ENCODE data around the gene TTC9B.
"Not testable (repeated sequence)": the region's sequence is repeated elsewhere in the genome, so short reads cannot be mapped to it uniquely, and the experiment has no call there.

Gene TTC9B

DNA sequence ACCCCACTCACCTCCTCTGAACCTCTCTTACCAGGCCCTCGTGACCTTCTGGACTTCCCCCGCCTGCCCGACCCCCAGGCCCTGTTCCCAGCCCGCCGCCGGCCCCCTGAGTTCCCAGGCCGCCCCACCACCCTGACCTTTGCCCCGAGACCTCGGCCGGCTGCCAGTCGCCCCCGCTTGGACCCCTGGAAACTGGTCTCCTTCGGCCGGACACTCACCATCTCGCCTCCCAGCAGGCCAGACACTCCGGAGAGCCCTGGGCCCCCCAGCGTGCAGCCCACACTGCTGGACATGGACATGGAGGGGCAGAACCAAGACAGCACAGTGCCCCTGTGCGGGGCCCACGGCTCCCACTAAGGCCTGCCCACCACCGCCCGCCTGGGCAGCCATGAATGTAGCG, 3.2 kb downstream of the TTC9B start:
- no peak for DNase-seq (ENCODE audit: low spot score)

DNA sequence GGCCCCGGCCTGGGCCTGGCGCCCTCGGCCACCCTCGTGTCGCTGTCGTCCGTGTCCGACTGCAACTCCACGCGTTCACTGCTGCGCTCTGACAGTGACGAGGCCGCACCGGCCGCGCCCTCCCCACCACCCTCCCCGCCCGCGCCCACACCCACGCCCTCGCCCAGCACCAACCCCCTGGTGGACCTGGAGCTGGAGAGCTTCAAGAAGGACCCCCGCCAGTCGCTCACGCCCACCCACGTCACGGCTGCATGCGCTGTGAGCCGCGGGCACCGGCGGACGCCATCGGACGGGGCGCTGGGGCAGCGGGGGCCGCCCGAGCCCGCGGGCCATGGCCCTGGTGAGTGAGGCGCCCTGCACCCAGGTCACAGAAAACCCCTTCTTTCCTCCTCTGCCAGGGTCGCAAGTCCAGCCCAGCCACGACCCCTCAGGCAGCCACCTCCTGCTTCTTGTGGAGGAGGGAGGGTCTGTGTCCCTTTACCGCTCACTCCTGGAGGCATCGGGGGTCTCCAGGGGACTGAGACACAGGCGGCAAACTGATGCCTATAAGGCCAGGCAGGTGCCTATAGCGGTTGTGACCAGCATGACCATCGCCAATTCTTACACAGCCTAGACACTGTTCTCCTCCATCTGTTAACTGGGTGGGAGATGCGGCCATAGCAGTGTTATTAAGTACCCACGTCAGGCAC, 4.2 kb downstream of the TTC9B start:
- no peak for DNase-seq (ENCODE audit: low spot score)

DNA sequence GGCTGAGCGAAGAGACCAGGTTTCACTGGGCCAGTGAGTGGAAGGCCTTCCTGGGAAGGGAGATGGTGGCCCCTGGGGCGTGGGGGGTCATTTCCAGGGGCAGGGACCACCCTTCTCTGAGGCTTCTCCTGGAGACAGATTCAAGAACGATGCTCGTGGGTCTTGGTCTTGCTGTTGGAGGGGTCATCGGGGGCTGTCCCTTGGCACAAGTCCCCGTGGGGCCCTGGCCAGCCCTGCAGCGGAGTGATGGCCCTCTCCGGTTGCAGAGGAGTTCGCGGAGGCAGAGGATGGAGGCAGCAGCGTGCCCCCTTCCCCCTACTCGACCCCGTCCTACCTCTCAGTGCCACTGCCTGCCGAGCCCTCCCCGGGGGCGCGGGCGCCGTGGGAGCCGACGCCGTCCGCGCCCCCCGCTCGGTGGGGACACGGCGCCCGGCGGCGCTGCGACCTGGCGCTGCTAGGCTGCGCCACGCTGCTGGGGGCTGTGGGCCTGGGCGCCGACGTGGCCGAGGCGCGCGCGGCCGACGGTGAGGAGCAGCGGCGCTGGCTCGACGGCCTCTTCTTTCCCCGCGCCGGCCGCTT, 4.8 kb downstream of the TTC9B start:
- no peak for DNase-seq (ENCODE audit: low spot score)

DNA sequence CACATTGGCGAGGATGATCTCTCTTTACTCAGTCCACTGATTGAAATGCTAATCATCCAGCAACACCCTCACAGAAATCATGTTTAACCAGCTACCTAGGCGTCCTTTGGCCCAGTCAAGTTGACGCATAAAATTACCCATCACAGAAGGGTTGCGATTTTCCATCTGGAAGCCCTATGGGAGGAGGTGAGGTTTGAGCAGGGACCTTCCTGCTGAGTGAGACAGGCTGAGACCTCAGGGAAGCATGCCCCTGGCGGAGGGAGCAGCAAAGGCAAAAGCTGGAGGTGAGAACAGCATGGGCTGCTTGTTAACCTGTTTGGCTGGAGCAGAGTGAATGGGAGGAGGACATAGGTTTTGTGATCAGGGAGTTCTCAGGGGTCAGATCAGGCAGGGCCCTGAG, 7.3 kb downstream of the TTC9B start:
- DNase-seq (ENCODE audit: low spot score): no peak

DNA sequence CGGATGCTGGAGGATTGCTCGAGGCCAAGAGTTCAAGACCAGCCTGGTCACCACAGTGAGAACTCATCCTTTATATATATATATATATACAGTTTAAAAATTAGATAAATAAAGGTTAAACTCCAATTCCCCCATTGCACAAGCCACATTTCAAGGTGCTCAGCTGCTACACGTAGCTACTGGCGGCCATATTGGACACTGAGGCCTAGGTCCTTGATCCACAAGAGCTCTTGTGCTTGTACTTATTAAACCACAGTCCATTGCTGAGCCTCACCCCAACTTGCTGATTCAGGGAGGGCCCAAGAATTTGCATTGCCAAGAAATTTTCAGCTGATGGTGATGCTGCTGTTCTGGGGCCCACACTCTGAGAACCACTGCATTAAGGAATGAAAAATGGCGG, 9.6 kb downstream of the TTC9B start:
- no peak for DNase-seq (ENCODE audit: low spot score)

DNA sequence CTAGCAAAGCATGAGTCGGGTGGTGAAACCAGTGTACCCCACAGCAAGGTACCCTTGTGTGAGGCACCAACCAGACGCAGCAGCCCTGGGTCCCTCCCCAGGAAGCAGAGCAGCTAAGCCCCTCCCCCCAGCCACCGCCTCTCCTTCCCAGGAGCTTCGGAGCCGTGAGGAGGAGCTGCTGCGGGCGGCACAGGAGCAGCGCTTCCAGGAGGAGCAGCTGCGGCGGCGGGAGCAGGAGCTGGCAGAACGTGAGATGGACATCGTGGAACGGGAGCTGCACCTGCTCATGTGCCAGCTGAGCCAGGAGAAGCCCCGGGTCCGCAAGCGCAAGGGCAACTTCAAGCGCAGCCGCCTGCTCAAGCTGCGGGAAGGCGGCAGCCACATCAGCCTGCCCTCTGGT, 12.4 kb downstream of the TTC9B start:
- no peak for DNase-seq (ENCODE audit: low spot score)

DNA sequence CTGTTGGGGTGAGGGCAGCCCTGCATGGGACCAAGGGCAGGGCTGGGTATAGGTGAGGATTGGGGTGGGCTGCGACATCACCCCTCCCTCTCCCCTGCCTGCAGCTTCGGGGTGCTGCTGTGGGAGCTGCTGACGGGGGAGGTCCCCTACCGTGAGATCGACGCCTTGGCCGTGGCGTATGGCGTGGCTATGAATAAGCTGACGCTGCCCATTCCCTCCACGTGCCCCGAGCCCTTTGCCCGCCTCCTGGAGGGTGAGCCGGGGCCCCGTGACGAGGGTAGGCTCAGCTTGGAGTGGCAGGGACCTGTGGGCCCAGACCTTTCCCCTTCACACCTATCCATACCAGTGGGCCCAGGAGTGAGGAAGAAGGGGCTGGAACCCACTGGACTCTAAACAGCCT, 13.8 kb downstream of the TTC9B start:
- DNase-seq (ENCODE audit: low spot score): no peak

DNA sequence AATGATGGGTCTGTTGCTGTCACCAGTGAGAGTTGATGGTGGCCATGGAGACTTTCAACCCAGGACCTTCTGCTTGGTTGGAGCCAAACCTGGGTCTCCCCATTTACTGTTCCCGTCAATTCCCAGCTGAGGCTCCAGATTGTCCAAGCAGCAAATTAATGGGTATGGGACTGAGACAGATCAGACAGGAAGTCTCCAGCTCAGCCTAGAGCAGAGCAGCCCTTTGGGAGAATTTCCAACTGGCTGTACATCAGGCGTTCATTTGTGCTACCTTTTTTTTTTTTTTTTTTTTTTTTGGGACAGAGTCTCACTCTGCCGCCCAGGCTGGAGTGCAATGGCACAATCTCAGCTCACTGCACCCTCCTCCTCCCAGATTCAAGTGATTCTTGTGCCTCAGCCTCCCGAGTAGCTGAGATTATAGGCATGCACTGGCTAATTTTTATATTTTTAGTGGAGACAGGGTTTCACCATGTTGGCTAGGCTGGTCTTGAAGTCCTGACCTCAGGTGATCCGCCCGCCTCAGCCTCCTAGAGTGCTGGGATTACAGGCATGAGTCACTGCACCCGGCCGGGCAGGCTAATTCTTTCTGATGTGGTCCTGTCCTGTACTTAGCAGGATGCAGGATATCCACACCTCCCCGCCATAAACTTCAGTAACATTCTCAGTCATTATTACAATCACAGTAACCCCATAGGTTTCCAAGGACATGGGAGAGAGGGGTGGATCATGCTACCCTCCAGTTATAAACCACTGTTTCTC, 17.7 kb downstream of the TTC9B start:
- no peak for DNase-seq (ENCODE audit: low spot score)

DNA sequence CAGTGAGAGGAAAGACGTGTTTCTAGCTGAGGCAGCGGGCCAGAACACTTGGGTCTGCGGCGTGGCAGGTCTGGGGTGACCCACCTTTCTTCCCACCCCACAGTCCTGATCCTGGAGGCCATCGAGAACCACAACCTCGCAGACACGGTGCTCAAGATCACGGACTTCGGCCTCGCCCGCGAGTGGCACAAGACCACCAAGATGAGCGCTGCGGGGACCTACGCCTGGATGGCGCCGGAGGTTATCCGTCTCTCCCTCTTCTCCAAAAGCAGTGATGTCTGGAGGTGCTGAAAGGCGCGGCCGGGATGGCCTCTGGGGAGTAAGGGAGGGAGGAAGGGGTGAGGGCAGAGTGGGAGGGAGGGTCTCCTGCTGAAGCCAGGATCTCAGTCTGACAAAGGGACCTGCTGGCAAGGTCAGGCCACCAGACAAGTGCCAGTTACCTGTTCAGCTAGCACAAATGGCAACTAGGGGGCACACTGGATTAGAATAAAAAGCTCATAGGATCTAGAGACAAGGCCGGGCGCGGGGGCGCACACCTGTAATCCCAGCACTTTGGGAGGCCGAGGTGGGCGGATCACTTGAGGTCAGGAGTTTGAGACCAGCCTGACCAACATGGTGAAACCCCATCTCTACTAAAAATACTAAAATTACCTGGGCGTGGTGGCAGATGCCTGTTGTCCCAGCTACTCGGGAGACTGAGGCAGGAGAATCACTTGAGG, 19.8 kb downstream of the TTC9B start:
- DNase-seq (ENCODE audit: low spot score): no peak

DNA sequence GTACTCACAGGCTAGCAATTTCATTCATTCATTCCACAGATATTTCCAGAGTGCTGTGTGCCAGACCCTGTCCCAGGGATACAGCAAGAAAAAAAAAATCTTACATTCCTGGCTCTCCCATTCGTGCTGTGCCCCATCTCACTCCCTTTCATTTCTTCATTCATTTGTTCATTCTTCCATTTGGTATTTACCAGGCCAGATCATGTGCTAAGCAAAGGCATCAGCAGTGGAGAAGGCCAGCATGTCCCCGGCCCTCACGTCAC, 24.7 kb downstream of the TTC9B start:
- no peak for DNase-seq (ENCODE audit: low spot score)

DNA sequence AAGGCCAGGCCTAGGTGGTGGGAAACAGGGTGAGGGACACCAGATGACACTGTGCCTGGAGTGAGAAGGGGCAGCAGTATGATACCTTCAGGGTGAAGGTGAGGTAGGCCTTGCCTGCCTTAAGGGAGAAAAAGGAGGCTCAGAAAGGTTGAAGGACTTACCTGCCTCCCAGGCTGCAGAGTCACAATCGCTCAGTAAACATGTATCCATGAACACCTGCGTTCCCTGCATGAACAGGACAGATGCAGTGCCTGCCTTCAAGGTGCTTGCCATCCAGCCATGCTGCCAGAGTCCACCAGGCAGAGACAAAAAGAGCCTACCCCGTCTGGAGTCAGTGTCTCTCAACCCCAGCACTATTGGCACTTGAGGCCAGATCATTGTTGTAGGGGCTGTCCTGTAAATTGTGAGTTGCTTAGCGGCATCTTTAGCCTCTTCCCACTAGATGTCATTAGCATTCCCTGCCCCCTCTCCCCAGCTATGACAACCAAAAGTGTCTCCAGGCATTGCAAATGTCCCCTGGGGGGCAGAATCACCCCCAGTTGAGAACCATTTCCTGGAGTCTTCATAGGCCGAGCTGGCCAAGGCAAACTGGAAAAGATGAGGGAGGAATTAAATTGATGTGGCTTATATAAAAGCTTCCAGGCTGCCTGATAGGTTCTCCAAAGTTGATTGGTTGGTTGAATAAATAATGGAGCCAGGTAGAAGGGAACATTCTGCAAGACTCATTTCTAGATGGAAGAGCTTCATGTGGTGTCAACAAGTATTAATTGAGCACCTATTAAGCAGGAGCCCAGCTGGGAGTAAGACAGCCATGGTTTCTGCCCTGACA, 25.2 kb downstream of the TTC9B start:
- no peak for DNase-seq (ENCODE audit: low spot score)

DNA sequence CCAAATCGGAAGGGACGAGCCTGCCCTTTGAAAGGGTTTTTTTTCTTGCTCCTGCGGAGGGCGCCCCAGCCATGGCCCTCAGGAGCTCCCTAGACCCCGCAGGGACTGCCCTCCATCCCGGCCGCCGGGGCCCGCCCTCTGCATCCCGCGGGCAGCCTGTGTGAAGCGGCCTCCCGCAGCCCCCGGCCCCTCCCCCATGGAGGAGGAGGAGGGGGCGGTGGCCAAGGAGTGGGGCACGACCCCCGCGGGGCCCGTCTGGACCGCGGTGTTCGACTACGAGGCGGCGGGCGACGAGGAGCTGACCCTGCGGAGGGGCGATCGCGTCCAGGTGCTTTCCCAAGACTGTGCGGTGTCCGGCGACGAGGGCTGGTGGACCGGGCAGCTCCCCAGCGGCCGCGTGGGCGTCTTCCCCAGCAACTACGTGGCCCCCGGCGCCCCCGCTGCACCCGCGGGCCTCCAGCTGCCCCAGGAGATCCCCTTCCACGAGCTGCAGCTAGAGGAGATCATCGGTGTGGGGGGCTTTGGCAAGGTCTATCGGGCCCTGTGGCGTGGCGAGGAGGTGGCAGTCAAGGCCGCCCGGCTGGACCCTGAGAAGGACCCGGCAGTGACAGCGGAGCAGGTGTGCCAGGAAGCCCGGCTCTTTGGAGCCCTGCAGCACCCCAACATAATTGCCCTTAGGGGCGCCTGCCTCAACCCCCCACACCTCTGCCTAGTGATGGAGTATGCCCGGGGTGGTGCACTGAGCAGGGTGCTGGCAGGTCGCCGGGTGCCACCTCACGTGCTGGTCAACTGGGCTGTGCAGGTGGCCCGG, 26.1 kb downstream of the TTC9B start:
- peak; percentile 10 for DNase-seq (ENCODE audit: low spot score)

DNA sequence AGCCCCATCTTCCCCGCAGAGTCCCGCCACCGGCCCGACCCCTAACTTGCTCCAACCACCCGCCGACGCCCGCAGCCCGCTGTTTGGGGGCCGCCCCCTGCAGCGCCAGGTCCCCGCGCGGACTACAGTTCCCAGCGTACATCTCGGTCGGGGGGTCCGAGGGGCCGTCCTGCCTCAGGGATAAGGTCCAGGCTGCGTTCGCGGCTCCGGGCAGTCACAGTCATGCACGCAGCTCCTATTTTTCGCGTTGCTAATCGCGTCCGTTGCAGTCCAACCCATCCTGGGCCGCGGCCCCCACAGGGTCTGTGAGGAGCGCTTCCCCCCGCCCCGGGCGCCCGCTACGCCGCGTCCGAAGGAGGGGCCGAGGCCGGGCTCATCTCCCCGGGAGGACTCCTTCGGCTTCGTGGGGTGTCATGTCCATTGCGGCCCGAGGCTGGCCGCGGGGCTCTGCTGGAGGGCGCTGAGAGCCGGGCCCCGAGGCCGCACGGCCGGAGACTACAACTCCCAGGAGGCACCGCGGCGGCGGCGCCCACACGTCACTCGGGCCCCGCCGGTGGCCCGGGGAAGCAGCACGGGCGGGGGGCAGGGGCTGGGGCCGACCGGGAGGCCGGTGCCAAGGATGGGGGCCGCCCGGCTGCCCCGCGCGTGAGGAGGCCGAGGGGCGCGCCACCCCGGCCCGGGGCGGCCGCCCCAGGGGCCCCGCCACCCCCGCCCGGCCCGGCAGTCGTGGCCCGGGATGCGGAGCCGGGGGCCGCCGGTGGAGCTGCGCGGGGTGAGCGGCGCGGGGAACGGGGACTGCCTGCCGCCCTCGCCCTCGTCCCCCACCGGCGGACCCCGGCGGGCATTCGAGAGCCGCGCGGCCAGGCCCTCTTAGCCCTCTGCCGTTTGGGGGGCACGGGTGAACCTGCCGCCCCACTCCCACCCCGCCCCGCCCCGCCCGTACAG, 27.0 kb downstream of the TTC9B start, which contains the start of gene MAP3K10:
Gene MAP3K10, plus strand, starts transcription at position 536 of the 945 bp plus-strand sequence. CDS start 606 bp downstream, outside the sequence.
- peak; percentile 76 for DNase-seq (ENCODE audit: low spot score)

DNA sequence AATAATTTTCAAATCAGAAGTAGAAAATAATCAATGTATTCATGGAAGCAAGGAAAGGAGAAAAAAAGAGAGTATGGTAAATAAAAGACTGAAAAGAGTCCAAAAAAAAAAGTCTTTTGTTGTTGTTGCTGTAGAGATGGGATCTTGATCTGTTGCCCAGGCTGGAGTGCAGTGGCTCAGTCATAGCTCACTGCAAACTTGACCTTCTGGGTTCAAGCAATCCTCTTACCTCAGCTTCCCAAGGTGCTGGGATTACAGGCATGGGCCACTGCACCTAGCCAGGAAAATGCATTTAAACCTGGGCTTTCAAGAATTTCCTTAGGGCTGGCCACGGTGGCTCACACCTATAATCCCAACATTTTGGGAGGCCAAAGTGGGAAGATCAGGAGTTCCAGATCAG, 33.9 kb downstream of the TTC9B start:
- DNase-seq (ENCODE audit: low spot score): no peak

DNA sequence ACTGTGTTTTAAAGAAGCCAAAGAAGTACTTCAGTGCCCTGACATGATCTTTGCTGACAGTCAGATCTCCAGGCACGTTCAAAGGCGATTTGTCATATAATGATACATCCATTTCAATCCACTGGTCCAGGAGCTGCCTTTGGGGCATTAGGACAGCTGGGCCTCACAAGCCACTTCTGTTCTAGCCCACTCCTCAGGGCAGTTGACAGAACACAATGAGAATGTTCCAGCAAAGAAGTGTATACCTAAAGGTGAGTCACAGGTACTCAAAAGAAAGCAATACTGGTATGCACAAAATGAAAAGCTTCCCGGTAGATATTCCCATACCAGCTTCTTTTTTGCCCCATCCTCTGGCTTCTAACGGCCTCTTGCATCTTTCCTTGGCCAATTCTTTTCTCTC, 39.4 kb downstream of the TTC9B start:
- no peak for DNase-seq (ENCODE audit: low spot score)

DNA sequence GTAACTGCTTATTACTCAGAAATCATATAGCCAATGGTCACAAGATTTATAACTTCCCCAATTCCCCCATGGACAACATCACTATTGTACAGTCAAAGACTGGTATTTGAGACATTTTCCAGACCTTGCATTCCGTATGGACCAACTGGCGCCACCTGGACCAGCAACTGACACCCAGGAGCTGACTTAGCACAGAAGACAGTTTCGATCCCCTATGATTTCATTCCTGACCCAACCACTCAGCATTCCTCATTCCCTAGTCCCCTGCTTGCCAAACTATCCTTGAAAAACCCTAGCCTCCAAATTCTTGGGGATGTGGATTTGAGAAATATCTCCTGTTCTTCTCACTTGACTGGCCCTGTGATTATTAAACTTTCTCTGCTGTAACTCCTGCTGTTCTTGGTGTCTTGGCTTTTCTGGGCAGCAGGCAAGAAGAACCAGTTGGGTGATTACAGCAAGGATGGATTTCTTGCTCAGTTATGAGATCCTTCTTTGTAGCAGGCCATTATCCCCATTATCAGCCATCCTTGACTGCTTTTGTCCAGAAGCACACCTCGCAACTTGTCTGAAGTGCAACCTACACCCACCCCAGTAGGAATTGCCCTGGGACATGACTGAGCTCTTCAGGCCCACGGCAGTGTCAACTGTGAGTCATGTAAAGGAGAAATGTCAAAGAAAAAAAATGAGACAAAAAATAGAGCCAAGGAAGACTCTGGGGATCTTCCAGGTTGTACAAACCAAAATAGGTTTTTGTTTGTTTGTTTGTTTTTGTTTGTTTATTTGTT, 40.7 kb downstream of the TTC9B start:
- no peak for DNase-seq (ENCODE audit: low spot score)

DNA sequence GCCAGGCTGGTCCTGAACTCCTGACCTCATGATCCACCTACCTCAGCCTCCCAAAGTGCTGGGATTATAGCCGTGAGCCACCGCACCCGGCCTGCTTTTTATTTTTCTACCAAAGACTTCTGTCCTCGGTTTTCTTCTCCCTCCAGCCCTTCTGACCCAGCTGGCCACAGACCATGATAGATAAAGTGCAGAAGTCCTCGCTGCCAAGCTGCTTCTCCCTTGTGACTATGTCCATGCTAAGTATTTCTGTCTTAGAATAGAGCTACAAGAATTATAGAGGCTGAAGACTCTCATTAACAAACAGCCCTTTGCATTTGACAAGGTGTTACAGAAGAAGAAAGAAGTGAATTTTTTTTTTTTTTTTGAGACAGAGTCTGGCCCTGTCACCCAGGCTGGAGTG, 42.4 kb downstream of the TTC9B start:
- DNase-seq (ENCODE audit: low spot score): no peak

DNA sequence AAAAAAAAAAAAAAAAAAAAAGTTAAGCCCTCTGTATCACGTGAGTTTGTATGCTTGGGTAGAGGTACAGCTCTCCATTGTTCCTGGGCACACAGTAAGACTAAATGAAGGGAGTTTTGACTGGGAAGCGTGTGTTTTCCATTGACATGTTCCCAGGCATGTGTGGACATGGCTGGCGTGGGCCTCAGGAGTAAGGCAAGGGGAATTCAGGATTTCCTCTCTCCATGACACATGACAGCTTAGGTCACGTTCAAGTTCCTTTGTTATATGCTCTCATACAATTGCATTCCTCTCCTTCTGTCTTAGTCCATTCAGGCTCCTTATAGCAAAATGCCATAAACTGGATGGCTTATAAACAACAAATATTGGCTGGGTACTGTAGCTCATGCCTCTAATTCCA, 44.1 kb downstream of the TTC9B start:
- no peak for DNase-seq (ENCODE audit: low spot score)

DNA sequence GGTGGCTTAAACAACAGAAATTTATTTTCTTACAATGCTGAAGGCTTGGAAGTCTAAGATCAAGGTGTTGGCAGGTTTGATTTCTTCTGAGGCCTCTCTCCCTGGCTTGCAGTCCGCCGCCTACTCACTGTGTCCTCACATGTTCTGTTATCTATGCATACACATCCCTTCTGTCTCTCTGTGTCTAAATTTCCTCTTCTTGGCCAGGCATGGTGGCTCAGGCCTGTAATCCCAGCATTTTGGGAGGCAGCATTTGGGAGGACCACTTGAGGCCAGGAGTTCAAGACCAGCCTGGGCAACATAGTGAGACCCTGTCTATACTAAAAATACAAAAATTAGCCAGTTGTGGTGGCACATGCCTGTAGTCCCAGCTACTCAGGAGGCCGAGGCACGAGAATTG, 46.9 kb downstream of the TTC9B start:
- not testable (repeated sequence) for DNase-seq (ENCODE audit: low spot score)

Data from globus pallidus (tissue), 1 donor.